IPS-18c (cell line): ENCODE results near the gene ARHGAP9.

Experiments
- H3K4me3 ChIP-seq: 2 replicates; pipeline ENCODE4 v1.7.0; 2013; ENCODE audit warnings: low read depth, mild to moderate bottlenecking, low read length, moderate library complexity; ENCODE audit not compliant: insufficient read depth
- H3K9me3 ChIP-seq: one replicate; pipeline ENCODE4 v1.6.1; 2013; ENCODE audit warnings: mild to moderate bottlenecking, low read length, moderate library complexity; ENCODE audit not compliant: control insufficient read depth, insufficient read depth

Gene ARHGAP9

DNA sequence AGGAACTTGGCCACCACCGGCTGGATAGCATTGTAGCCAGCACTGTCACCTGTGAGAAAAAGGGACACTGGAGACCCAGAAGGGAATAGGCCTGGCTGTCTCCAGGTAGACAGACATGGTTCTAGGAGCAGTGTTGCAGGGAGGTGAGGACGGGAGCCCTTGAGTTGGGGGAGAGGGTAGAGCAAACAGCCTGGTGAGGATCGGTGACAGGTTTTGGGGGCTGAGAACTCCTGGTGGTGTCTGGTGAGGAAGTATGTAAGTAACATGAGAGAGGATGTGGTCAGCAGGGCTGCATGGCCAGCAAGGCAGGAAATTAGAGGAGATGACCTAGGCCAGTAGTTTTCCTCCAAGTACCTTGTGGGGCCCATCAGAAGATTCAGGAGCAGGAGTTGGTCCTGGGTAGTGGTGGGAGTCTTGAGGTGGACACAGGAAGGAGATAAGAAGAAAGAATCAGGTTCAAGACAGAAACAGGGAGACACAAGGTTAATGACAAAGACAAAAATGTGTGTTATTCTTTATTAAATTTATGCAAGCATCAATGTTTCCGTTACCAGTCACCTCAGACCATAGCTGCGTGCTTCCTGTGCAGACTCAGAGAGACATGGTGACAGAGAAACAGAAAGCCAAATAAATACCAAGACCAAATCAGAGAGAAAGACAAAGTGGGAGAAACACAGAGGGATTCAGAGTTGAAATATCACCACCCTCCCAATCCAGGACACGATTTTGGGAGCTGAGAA lies at the start of gene ARHGAP9:
Gene ARHGAP9 (minus strand): TSS at position 491 of the 740 bp plus-strand sequence. CDS start 460 bp downstream, at position 31.
- H3K9me3 ChIP-seq: no peaks in the 10 kb centered on the region
- H3K4me3 ChIP-seq: no peak within 1 kb of the TSS

DNA sequence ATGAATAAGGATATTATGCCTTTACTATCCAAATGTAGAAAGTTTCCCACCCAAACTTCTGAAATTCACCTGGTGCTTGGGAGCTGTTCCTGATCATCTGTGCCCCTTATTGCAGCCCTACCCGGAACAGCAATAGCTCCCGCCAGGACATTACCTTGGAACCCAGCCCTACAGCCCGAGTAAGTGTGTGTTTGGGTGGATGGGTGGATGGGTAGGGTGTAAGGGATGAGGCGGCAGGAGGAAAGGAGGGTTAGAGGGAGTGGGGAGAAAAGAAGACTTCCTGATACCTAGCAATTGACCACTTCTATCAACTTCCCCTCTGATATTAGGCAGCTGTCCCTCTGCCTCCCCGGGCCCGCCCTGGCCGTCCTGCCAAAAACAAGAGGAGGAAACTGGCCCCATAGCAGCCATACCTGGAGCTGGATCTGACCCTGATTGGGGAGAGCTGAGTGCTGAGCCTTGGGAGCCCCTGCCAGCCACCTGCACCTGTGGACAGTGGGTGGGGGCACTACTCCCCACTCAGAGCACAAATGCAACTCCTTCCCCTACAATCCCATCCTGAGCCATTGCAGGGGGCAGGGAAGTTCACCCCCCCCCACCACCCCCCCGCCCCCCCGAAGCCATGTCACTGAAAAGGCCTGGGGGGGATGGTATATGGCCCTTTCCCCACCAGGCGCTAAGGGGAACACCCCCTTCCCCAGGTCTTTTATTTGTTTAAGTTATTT lies 49.3 kb upstream of the ARHGAP9 start:
- H3K4me3 ChIP-seq: no peak overlapping the region
- H3K9me3 ChIP-seq: no peaks in the 10 kb centered on the region

DNA sequence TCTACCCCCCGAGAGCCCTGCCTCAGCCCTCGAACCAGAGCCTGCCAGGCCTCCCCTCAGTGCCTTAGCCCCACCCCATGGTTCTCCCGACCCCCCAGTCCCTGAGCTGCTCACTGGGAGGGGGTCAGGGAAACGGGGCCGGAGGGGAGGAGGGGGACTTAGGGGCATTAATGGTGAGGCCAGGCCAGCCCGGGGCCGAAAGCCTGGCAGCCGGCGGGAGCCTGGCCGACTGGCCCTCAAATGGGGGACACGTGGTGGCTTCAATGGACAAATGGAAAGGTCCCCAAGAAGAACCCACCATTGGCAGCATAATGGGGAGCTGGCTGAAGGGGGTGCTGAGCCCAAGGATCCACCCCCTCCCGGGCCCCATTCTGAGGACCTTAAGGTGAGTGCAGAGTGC lies 48.5 kb upstream of the ARHGAP9 start:
- Histone ChIP-seq H3K9me3 (no peaks in the 10 kb centered on the region), H3K4me3 (no peak overlapping the region)

DNA sequence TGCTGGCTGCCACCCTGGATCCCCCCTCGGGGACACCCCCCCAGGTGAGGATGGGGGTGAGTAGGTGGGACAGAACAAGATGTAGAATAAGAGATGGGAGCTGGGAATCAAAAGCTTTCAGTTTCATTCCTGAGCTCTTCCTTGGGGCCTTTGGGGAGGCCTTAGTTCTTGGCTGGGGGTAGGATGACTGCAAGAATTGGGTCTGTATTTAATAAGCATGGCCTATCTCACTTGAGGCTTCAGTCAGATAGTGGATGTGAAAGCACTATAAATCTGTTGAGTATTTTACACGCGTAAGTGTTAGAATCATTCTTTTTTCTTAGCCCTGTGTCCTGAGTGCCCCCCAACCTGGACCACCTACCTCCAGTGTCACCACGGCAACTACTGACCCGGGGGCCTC lies 47.5 kb upstream of the ARHGAP9 start:
- Histone ChIP-seq H3K9me3 (no peaks in the 10 kb centered on the region), H3K4me3 (no peak overlapping the region)

DNA sequence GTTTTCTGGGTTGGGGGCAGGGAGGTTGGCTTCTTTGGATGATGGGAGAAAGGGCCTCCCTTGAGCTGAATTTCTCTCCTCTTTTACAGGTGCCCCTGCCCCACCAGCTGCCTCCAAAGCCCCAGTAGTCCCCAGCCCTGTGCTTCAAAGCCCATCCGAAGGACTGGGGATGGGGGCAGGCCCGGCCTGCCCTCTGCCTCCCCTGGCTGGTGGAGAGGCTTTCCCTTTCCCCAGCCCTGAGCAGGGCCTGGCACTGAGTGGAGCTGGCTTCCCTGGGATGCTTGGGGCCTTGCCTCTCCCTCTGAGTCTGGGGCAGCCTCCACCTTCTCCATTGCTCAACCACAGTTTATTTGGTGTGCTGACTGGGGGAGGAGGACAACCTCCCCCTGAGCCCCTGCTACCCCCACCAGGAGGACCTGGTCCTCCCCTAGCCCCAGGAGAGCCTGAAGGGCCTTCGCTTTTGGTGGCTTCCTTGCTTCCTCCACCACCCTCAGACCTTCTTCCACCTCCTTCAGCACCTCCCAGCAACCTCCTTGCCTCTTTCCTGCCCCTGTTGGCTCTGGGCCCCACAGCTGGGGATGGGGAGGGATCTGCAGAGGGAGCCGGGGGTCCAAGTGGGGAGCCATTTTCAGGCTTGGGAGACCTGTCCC lies 46.9 kb upstream of the ARHGAP9 start:
- no peak overlapping the region for H3K4me3 ChIP-seq
- no peaks in the 10 kb centered on the region for H3K9me3 ChIP-seq

DNA sequence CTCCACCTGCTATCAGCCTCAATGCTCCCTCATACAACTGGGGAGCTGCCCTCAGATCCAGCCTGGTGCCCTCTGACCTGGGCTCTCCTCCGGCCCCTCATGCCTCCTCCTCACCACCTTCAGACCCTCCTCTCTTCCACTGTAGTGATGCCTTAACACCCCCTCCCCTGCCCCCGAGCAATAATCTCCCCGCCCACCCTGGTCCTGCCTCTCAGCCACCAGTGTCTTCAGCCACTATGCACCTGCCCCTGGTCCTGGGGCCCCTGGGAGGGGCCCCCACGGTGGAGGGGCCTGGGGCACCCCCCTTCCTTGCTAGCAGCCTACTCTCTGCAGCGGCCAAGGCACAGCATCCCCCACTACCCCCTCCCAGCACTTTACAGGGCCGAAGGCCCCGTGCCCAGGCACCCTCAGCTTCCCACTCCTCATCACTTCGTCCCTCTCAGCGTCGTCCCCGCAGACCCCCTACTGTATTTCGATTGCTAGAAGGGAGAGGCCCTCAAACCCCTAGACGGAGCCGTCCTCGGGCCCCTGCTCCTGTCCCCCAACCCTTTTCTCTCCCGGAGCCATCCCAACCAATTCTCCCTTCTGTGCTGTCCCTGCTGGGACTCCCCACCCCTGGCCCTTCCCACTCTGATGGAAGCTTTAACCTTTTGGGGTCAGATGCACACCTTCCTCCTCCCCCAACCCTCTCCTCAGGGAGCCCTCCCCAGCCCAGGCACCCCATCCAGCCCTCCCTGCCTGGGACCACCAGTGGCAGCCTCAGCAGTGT lies 46.1 kb upstream of the ARHGAP9 start:
- no peak overlapping the region for H3K4me3 ChIP-seq
- H3K9me3 ChIP-seq: no peaks in the 10 kb centered on the region

DNA sequence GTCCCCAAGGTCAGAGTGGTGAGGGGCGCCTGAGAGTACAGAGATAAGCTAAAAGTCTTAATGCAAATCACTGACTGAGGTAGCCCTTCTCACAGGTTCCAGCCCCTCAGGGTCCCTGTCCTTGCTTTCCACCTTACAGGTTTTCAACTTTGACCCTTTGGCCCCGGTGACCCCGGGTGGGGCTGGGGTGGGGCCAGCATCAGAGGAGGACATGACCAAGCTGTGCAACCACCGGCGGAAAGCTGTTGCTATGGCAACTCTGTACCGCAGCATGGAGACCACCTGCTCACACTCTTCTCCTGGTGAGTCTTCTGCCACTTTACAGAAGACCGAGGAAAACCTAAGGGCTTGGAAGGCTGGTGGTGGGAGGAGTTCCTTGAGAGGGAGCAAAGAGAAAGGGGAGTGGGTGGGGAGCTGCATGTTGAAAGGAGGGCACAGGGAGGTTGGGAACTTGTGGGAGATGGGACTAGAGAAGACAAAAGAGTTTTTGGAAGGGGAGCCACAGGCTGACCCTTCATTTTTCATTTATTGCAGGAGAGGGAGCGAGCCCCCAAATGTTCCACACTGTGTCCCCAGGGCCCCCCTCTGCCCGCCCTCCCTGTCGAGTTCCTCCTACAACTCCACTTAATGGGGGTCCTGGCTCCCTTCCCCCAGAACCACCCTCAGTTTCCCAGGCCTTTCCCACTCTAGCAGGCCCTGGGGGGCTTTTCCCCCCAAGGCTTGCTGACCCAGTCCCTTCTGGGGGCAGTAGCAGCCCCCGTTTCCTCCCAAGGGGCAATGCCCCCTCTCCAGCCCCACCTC lies 45.3 kb upstream of the ARHGAP9 start:
- no peaks in the 10 kb centered on the region for H3K9me3 ChIP-seq
- H3K4me3 ChIP-seq: no peak overlapping the region

DNA sequence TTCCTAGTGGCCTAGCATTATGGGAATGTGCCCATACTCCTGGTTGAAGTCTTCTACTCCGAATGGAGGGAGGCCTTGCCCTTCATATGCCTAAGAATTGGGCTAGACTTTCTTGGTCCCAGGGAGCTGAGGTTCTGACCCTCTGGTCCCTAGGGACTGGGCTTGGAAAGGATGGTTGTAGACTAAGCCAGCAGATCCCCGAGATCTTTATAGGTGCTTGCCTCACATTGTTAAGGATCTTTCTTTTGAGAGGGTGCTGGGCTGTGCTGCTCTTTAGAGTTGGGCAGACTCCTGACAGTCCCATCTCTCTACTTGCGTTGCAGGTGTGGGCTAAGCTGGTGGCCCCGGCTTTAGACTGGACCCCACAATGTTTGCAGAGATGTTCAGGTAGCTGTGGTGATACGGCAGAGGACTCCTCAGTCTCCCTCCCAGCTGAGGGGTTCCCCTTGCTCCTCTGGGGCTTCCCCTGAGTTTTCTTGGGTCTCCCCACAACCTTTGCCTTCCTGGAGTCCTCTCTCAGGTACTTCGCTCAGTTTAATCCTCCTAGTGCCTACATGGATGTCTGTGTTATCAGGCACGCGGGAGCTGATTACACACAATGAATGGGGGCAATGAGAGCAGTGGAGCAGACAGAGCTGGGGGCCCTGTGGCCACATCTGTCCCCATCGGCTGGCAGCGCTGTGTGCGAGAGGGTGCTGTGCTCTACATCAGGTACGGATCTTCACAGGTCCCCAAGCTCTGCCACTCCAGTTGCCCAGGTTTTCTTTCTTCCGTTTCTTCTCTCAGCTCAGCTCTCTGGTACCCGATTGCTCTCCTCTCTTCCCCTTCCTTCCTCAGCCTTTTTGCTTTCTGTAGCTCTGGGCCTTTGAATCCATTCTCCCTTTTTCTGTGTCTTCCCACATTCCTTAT lies 44.3 kb upstream of the ARHGAP9 start:
- Histone ChIP-seq H3K9me3 (no peaks in the 10 kb centered on the region), H3K4me3 (peak overlapping the region; percentile 83)

DNA sequence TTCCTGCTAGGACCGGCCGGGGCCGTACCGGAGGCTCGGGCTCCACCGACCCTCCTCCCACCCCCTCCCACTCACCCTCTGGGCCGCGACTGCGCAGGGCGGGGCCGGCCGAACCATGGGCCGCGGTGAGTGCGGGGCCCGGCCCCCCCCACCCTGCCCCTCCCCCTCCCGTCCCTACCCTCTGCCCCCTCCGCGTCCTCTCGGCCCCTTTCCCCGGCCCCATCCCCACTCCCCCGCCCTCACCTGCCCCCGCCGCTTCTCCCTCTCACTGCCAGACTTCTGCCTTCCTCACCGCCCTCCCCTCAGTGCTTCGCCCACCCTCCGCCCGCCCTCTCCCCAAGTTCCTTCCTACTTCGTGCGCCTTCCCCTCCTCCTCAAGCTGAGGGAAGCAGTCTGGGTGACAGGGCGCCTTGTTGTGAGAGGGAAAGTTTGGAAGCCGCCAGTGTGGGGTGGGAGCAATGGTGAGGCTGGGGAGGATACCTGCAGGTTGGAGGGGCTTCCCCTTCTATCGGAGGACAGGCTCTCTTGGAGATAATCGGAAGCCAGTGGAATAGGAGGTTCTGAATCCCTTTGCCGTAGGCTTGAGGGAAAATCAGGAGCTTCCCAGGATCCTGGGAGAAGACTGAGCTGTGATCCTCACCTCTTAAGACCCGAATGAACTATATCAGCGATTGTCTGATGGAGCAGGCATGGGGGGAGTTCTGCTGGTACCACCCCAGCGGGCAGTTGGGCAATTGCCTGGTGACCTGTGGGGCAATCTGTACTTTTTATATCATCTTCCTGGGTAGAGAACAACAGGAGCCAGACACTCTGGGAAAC lies 43.4 kb upstream of the ARHGAP9 start:
- Histone ChIP-seq H3K4me3 (peak overlapping the region; percentile 83), H3K9me3 (no peaks in the 10 kb centered on the region)

DNA sequence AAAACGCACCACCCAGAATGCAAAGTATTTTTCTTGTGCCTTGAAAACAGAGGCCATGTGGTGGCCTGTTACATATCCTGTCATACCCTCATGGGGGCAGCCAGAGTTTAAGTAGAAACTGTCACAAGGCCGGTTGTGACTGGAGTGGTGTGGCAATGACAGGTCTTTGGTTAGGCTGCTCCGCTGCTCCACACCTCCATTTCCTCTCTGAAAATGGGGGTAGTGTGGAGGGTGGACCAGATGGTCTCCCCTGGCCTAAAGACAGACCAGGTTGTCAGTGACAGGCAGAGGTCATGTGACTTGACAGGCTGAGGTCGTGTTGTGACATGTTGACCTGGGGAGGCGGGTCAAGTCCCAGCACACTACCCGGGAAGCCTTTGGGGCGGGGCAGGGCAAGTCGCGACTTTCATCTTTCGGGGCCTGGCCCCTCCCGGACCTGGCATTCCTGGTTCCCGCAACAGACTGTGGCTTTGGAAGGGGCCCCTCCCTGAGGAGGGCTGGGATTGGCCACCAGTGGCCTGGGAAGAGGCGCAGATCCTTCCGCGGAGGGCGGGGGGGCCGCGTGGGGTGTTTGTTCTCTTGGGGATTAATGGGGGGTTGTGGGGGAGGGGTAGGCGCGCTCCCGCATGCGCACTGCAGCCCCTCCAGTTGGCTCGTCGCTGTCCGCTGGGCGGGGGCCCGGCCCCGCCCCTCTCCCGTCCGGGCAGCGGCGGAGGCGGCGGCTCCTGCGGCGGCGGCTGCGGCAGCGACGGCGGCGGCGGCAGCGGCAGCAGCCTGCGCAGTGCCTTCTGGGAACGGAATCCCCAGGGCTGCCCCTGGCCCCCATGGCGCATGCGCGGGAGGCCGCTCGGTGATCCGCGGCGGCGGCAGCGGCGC lies 42.6 kb upstream of the ARHGAP9 start, which contains the start of gene MBD6:
Gene MBD6 (plus strand): TSS at position 814 of the 876 bp plus-strand sequence. CDS start 1,480 bp downstream, outside the sequence.
- H3K9me3 ChIP-seq: no peaks in the 10 kb centered on the region
- peak within 1 kb of the TSS; percentile 83 for H3K4me3 ChIP-seq

DNA sequence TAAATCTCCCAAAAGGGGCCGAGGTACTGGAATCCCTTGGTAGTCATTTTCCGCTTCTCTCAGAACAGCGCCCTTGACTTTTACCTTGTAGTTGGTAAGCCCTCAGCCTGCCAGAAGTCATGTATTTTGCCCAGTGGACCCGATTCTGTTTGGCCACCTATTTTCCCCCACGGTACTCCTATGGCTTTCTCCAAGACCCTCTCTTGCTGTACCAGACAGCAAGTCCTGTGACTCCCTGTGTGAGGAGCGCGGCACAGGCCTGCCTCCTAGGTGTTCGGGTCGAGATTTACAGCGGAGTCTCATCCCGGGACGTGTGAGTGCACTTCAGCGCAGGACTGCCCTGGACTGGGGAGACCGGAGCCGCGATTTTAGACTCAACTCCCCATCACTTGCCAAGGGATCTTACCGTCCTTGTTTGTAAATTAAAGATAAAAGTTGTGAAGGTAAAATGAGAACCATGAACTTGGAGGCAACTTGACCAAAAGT lies 41.9 kb upstream of the ARHGAP9 start:
- Histone ChIP-seq H3K4me3 (peak overlapping the region; percentile 49), H3K9me3 (no peaks in the 10 kb centered on the region)

DNA sequence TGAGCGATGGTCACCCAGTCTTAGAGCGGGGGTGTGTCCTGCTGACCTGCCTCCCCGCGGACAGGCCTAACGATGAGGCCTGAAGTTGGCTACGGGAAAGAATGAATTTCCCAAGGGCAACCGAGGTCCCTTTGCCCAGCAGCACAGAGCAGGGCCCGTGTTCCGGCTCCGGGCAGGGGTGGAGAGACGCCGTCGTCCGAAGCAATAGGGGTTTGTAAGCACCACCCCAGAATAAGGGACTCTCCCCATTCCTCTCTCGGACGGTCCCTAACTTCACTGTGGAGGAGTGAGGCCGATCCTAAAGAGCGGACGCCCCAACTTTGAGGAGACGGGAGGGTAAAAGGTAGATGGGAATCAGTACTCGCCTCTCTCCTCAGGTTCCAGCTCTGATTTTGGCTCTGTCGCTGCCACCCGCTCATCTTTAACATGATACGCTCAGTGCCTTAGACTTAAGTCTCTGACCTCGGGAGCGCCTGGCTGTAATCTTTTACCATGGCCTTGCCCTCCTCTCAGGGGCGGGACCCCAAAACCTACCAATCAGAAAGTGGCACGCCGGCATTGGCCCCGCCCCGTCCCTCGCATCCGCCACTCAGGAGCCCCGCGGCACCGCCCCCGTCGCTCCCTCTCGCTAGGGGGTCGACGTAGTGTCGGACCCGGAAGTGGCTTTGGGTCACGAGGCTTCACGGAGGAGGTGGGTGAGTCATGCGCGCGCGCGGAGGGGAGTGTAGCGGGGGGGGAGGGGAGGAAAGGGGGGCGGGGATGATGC lies 40.6 kb upstream of the ARHGAP9 start, which contains the start of gene DDIT3:
Gene DDIT3 (minus strand): TSS at position 462 of the 766 bp plus-strand sequence. CDS start 3,108 bp downstream, outside the sequence.
- no peaks in the 10 kb centered on the region for H3K9me3 ChIP-seq
- H3K4me3 ChIP-seq: peak within 1 kb of the TSS; percentile 83

DNA sequence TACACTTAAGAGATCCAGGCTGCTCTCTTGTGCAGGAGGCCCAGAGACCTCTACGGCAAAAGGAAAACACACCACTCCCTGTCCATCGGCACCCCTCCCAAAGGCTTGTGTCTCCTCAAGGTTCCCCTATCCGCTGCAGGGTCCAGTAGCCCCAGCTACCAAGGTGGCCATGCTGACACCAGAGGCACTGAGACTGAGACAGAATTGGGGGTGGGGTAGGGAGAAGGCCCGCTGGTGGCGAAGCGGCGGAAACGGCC lies 40.1 kb upstream of the ARHGAP9 start:
- peak overlapping the region; percentile 83 for H3K4me3 ChIP-seq
- no peaks in the 10 kb centered on the region for H3K9me3 ChIP-seq
